GM19397 (cell line): ENCODE results near the gene DNAJC27.

Source experiments
- ATAC-seq: cut with Tn5 transposase; IDR thresholded peaks from one replicate; pipeline ENCODE4 v1.9.1; 2021; ENCODE audit warnings: mild to moderate bottlenecking, moderate library complexity; ENCODE audit not compliant: unreplicated experiment

DNAJC27 gene

DNA sequence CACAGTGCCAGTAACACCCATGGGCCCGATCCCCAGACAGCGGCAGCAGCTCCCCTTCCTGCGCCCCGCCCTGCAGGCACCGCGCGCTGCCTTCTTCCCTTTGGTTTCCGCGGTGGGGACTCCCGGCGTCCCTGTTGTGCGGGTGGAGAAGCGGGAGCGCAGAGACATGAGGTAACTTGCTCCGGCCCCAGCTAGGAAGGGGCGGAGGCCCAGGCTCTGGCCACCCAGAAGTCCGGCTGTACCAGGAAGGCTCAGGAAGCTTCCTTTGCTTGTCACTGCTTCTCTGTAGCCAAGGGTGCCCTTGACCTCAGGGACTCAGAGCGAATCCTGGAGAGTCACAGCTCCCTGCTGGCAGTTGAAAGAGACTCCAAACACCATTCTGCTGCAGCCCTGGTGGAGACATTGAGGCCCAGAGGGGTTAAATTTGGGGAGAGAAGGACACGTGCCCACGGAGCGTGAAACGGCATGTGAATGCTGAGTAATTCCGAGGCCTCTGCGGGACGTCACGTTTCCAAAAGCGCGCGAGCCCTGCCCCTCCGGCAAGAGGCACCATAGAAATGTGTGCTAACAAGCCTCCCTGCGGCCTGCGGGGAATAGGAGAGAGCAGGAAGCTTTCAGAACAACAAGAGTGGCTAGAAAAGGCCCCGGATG, 45.0 kb downstream of the DNAJC27 start:
- no peak for ATAC-seq

DNA sequence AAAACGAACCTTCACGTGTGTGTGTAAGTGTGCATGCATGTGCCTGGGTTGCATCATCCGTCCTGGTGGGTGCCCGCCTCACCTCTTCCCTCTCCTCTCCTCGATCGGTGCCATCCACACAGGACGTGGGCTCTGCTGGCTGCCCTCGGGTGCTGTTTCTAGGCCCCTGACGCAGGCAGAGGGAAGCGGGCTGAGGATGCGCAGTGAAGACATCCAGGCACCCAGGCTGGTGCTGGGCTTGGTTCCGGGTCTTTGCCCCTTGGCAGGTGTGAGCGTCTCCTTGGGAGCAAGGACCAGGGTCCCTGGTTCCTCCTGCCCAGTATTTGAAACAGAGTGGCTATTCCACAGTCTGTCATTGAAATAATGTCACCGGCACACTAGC, 45.5 kb downstream of the DNAJC27 start:
- no peak for ATAC-seq

DNA sequence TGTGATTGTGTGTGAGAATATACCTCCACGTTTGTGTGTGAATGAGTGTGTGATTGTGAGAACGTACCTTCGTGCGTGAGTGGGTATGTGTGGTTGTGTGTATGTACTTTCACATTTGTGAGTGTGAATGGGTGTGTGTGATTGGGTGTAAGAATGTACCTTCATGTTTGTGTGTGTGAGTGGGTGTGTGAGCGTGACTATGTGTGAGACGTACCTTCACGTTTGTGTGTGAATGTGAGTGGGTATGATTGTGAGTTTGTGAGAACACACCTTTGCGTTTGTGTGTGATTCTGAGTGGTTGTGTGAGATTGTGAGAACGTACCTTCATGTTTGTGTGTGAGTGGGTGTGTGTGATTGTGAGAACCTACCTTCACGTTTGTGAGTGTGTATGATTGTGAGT, 45.9 kb downstream of the DNAJC27 start:
- no peak for ATAC-seq

- ATAC-seq, result no peak
These were observed 47.0 kb downstream of the DNAJC27 start for GRCh38 chr2:24924732-24925131.

DNA sequence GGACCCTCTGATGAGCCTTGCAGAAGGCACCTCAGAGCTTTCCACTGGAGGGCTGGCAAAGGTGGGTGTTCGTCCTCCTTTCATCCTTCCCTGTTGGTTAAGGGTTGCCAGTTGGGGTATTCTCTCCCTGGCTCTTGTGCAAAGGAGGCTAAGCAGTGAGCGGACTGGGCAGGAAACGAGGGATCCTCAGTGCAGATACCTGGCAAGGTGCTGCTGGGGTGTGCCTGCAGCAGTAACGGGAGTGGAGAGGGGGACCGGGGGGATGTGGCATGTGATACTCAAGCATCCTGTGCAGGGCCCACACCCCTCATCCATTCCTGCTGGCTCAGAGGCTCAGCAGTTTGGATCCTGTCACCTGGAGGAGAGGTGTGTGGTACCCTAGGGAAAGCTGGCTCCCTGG, 47.5 kb downstream of the DNAJC27 start:
- ATAC-seq, result no peak

GRCh38 chr2:24923106-24923505, 48.6 kb downstream of the DNAJC27 start:
- no peak for ATAC-seq

DNA sequence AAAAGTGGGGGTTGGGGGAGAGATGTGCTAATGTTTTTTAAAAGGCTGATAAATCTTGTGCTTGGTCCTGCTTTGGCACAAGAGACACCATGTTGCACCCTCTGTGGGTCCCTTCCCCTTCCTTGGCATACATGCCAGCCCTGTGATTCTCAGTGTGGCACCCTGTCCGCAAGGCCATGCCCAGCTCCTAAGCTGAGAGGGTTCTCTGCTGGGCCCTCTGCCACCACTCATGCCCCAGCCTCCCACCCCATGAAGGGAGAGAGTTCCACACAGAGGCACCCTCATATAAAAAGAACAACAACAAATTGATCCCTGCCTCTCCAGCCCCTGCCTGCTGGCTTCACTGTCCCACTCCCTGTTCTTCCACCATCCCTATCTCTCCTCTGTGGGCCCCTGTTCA, 49.2 kb downstream of the DNAJC27 start:
- no peak for ATAC-seq

- ATAC-seq, result no peak
These were observed 50.8 kb downstream of the DNAJC27 start for GRCh38 chr2:24920809-24921441.

DNA sequence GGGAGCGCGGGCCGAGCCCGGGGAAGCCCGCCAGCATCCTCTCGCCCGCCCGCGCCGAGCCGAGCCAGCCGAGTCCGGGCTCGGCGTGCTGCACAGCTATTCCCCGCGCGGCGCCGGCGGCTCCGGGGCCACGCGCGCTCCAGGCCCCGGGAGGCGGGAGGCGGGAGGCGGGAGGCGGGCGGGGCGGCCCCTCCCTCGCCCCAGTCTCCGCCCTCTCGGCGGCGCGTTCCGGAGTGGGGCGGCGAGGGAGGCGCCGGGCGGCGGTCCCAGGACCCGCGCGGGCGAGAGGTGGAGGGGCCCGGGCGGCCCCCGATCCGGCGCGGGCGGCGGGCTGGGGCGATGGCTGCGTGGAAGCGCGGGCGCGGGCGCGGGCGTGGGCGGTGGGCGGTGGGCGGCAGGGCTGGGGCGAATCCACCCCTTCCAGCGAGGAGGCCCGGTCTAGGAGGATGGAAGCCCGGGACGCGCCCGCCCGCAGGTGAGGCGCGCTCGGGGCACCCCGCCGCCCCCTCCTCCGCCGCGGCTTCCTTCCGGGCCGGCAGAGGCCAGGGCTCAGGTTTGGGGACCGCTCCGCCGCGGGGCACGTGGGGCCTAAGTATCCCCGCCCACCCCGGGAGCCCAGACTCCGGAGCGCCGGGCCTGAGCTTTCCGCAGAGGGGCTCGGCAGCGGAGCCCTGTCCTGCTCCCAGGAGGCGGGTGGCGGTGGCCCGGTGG, 51.5 kb downstream of the DNAJC27 start, which contains the start of gene ADCY3:
Gene ADCY3, minus strand, starts transcription at position 140 of the 711 bp plus-strand sequence. CDS start 1,250 bp downstream, outside the sequence.
- ATAC-seq, result peak; percentile 52

DNA sequence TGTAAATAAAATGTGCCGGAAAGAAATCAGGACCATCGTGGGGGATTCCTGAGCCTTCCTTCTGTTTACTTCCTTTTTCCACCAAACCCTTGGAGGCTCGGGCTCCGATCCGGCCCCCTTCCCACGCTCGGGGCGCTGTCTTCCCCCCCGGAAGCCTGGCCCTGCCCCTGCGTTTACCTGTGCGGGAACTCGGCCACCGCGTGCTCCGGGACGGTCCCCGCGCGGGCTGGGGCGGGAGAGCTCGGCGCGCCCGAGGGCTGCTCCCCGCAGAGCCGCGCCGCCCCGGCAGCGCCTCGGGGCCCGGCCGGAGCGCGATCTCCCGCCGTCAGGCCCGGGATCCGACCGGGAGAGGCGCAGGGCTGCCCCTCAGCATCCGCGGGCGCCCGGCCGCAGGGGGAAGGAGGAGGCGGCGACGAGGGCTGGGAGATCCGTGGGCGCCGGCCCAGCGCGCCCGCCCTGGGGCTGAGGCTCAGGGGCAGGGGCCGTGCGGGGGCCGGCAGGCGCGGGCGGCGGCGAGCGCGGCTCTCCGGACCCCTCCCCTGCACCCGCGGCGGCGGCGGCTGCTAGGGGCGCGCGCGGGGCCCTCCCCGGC, 52.2 kb downstream of the DNAJC27 start:
- ATAC-seq, result peak; percentile 24

DNA sequence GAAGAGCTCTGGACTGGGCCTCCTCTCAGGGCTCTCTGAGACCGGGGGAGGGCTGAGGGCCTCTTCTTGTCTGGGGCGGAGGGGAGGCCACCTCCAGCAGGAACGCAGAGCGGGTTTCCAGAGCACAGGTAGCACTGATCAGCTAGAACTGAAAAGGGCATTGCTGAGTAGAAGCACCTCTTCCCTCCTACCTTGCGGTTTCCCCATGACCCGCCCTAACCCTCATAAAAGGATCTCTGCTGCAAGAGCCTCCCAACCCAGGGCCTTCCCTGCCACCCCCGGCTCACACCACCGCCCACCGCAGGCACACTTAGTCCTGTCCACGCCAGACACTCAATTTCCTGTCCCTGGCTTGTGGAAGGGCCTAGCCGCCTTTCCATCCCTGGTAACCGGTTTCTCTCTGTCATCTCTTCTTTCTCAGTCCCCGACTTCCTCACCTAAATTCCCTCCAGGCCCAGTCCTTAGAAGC, 52.7 kb downstream of the DNAJC27 start:
- ATAC-seq, result no peak

GRCh38 chr2:24918326-24919036, 53.3 kb downstream of the DNAJC27 start:
- no peak for ATAC-seq

GRCh38 chr2:24917731-24918325, 53.9 kb downstream of the DNAJC27 start:
- ATAC-seq, result no peak

GRCh38 chr2:24917086-24917485, 54.7 kb downstream of the DNAJC27 start:
- ATAC-seq, result no peak

DNA sequence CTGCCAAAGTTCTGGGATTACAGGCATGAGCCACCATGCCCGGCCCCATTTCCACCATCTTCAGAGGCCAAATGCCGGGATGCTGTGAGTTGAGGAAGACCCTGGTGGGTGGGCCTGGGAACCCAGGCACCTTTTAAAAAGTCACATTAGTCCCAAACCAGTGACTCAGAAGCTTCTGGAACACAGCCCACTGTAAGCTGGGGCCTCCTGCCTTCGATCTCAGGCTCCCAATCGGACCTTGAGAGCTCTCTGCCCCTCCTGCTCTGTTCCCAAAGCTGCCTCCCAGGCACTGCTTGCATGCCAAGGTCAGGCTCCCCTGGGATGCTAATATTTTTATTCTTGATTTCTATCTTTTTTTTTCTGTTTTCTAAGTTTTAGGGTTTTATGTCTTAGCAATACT, 56.0 kb downstream of the DNAJC27 start:
- ATAC-seq, result no peak

DNA sequence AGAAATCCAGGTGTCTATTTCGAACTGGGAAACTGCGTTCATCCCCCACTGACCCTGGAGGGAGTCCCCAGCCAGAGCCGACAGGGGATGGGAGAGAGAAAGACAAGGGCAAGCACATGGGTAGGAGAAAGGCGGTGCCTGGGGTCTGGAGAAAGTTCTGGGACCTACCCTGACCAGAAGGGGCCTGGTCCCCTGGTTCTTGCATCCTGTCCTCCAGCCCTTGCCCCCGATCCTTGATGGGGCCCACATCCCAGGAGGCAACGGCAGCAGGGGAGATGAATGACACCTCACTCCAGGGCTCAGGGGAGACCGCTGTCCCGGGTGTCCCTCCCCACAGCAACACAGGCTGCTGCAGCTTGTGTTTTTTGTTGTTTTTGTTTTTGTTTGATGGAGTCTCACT, 56.6 kb downstream of the DNAJC27 start:
- no peak for ATAC-seq

- ATAC-seq, result no peak
These were observed 57.0 kb downstream of the DNAJC27 start for GRCh38 chr2:24914713-24915112.

DNA sequence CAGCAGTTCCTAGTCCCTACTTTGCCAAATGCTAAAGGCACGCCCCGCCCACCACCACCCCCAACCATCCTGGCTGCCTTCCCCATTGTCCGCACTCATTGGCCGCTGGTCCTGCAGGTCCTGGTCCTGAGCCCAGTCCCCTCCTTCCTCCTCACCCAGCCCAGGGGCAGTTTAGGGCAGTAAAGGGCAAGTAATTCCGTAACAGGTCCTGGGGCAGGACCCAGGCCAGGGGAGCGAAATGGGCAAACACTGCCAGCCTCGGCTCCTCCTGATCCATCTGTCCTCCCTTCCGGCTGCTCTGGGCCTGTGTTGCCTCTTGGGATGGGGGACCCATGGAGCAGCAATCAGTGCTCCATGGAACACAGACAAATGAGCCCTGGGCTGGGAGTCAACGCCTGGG, 57.8 kb downstream of the DNAJC27 start:
- no peak for ATAC-seq

- no peak for ATAC-seq
These were observed 58.8 kb downstream of the DNAJC27 start for GRCh38 chr2:24912986-24913385.

- ATAC-seq, result no peak
These were observed 59.2 kb downstream of the DNAJC27 start for GRCh38 chr2:24912523-24912922.

GRCh38 chr2:24910245-24910644, 61.5 kb downstream of the DNAJC27 start:
- no peak for ATAC-seq
